AG10803 (cell line): Measurements from ENCODE around the gene GSAP.

ENCODE experiments used
- DNase-seq: peaks from one replicate; pipeline ENCODE4 v3.0.0; 2010; ENCODE audit warnings: low read depth
- H3K4me3 ChIP-seq: 2 replicates; pipeline ENCODE4 v1.5.1; 2011; ENCODE audit warnings: mild to moderate bottlenecking, low read length, control low read depth
- TF ChIP-seq, protein P1 (sequence below): conservative IDR thresholded peaks from 2 replicates; pipeline ENCODE4 v1.5.1; 2011; ENCODE audit warnings: mild to moderate bottlenecking, low read length, control low read depth, inconsistent platforms

The GSAP gene

DNA sequence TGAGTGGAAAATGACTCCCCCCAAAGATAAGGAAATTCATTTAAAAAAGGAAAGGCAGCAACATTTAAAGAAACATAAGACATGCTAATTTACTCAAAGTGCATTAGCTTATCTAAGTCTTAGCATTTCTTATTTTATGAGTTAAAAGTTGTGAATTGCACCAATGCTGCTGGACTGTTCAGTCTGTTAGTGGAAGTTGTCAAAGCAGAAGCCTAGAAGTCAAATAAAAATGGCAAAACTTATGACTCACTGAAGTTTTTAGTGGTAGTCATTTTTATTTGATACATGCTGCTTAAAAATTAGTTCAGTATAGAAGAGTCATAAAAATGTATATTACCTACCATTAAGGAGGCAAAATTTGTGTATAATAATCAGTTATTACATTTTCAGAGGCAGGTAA lies 125.7 kb downstream of the GSAP start:
- DNase-seq = no peak
- no peak overlapping the region for H3K4me3 ChIP-seq
- TF ChIP-seq, protein P1, sequence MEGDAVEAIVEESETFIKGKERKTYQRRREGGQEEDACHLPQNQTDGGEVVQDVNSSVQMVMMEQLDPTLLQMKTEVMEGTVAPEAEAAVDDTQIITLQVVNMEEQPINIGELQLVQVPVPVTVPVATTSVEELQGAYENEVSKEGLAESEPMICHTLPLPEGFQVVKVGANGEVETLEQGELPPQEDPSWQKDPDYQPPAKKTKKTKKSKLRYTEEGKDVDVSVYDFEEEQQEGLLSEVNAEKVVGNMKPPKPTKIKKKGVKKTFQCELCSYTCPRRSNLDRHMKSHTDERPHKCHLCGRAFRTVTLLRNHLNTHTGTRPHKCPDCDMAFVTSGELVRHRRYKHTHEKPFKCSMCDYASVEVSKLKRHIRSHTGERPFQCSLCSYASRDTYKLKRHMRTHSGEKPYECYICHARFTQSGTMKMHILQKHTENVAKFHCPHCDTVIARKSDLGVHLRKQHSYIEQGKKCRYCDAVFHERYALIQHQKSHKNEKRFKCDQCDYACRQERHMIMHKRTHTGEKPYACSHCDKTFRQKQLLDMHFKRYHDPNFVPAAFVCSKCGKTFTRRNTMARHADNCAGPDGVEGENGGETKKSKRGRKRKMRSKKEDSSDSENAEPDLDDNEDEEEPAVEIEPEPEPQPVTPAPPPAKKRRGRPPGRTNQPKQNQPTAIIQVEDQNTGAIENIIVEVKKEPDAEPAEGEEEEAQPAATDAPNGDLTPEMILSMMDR = no peak

DNA sequence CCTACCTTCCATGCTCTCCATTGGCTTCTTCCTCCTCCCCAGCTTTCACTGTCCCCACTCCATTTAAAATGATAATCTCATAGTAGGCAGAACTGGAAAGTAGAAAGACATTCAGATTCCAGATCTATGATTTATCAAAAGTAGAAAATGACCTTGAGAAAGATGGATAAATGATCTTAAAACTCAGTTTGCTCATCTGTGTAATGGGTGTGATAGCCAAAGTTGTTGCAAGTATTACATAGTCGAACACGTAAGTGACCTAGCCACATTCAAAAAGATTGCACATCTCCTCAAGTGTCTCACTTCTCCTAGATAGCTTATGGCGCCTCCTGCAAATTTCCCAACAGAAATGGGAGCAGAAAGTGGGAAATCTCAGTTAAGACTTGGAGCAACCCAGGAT lies 126.8 kb downstream of the GSAP start:
- DNase-seq = no peak
- TF ChIP-seq, protein P1 = no peak
- no peak overlapping the region for H3K4me3 ChIP-seq

DNA sequence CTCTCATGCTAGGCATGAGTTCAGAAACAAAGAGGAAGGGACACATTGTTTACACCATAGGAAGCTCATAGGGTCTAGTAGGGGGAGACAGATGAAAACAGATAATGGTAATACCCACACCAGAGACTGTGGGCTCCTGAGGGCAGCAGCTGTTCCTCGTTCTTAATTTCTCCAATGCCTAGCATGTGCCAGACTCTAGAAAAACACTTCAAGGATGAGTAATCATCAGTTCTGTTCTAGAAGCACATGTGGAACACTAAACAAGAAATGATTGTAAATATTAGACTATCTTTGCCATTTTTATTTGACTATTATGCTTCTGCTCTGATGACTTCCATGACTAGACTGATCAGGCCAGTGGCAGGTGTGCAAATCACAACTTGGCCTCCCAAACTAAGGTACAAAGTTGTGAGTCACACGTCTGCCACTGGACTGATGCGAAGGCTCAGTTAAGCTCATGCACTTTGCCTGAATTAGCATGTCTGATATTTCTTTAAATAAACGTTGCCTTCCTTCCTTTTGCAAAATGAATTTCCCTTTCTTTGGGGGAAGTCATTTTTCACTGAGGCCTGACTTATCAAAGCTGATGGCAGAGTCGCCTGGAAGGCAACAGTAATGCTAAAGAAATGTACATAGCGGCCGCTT lies 127.4 kb downstream of the GSAP start:
- no peak overlapping the region for H3K4me3 ChIP-seq
- no peak for DNase-seq
- TF ChIP-seq, protein P1 = no peak

- no peak for DNase-seq
- TF ChIP-seq, protein P1 = no peak
- H3K4me3 ChIP-seq = no peak overlapping the region
Measured at GRCh38 chr7:77284616-77285015, 131.5 kb downstream of the GSAP start.

DNA sequence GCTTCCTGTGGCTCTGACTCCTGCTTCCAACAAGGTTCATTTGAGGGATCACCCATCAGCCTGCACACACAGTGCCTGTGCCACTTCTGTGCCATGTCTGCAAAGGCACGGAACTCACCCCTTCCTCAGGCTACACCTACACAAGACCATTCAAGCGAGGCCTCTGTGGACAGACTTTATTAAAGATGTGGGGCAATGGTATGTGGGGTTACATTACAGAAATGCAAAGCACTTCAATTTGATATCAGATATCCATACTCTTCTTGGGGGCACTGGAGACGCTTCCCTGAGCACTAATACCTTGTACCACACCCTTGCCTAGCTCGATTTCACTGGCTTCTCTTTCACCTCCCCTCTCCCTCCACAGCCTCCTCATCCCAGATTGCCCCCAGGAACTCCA lies 132.1 kb downstream of the GSAP start:
- no peak for DNase-seq
- no peak overlapping the region for H3K4me3 ChIP-seq
- TF ChIP-seq, protein P1 = no peak

- no peak for DNase-seq
- TF ChIP-seq, protein P1 = no peak
- H3K4me3 ChIP-seq = no peak overlapping the region
Measured at GRCh38 chr7:77282897-77283296, 133.3 kb downstream of the GSAP start.

- DNase-seq = peak; percentile 25
- TF ChIP-seq, protein P1 = no peak
- H3K4me3 ChIP-seq = no peak overlapping the region
Measured at GRCh38 chr7:77281780-77282478, 134.2 kb downstream of the GSAP start.
